ENCODE results near the gene PRPF8. TPM values are rescaled to one million over a fixed set of nuclear protein-coding genes. Genes with fewer than 3 reads are reported as not detected.

The PRPF8 gene
- polyA plus RNA-seq, 3 donors: 53.3 to 128 (median 78.0) TPM

- DNase-seq: peak in 1 of 3 donors; percentile 40
- 50% methylated on average over 18 of the region's 23 CpGs for WGBS (ENCODE audit: insufficient coverage)
Observed at GRCh38 chr17:1649844-1650501, 34.7 kb downstream of the PRPF8 start, which contains the start of gene RILP. RILP (minus strand) TSS chr17:1649866; CDS start chr17:1649804, 62 bp downstream.

More at GRCh38 chr17:1649844-1650501, 34.7 kb downstream of the PRPF8 start, which contains the start of gene RILP:
- Histone ChIP-seq H4K20me1 (ENCODE audit: insufficient read depth, low read length) (peaks cover 29% of the 10 kb centered on the region), H2AFZ (ENCODE audit: insufficient read depth, low read depth, low read length, poor library complexity, severe bottlenecking) (peak within 1 kb of the TSS; percentile 84), H3K4me3 (replicated peaks in 1 of 3; ENCODE audit: low read depth in 2 of 3, low read length in 3 of 3) (peak within 1 kb of the TSS; percentile 63 to 80 (median 66)), H3K9me3 (replicated peaks in 1 of 2; ENCODE audit: control insufficient read depth in 1 of 2, insufficient read depth in 1 of 2, low read length in 2 of 2) (no peaks in the 10 kb centered on the region), H3K4me2 (replicated peaks; ENCODE audit: extremely low read depth, low read length, poor library complexity, severe bottlenecking) (peak within 1 kb of the TSS; percentile 87), H3K9ac (ENCODE audit: insufficient read depth, low read length, poor library complexity, severe bottlenecking) (peak within 1 kb of the TSS; percentile 91), H3K79me2 (ENCODE audit: insufficient read depth, low read length) (no peaks in the 10 kb centered on the region), H3K27me3 (ENCODE audit: control insufficient read depth in 2 of 2, insufficient read depth in 2 of 2, low read length in 2 of 2) (no peaks in the 10 kb centered on the region), H3K27ac (ENCODE audit: low read depth in 1 of 2, low read length in 2 of 2) (peak within 1 kb of the TSS; percentile 76 to 90), H3K36me3 (replicated peaks in 1 of 2; ENCODE audit: control insufficient read depth in 1 of 2, insufficient read depth in 2 of 2, low read length in 2 of 2) (peaks cover 44 to 45% of the 10 kb centered on the region in 2 donors), H3K4me1 (ENCODE audit: control insufficient read depth in 1 of 2, insufficient read depth in 2 of 2, low read length in 2 of 2) (peaks cover 41 to 52% of the 10 kb centered on the region in 2 donors)
- Mint-ChIP-seq H3K4me1 (peaks cover 43% of the 10 kb centered on the region), H3K36me3 (peaks cover 56 to 68% of the 10 kb centered on the region in 2 donors), H3K27ac (peak within 1 kb of the TSS; percentile 74 to 92 (median 87)), H3K9me3 (no peaks in the 10 kb centered on the region), H3K27me3 (ENCODE audit: low read depth in 3 of 3) (peaks cover 0 to 13% (median 3%) of the 10 kb centered on the region in 3 donors), H3K4me3 (peak within 1 kb of the TSS; percentile 82 to 88)
- TF ChIP-seq CTCF (IDR thresholded peaks at IDR 0.05): no peak
- intact Hi-C loops (cut with micrococcal nuclease): loop anchor here (2.0 to 10.0 kb wide), 7 partner anchors 21 to 745 kb away; partner anchors contain the start of genes SLC43A2 (in 1 of the 2) and TLCD2 (in 1 of the 2)

All from CD14-positive monocyte (primary cell).